Mesenchymal stem cell (in vitro differentiated cells and primary cell): Measurements from ENCODE around the gene B3GAT2.

ENCODE experiments used
- DNase-seq: peaks from one replicate; pipeline ENCODE4 v3.0.0-alpha.2; 2013
- H2AFZ ChIP-seq: one replicate; pipeline ENCODE4 v1.6.1; 2013; ENCODE audit warnings: low read depth, mild to moderate bottlenecking, control low read depth, inconsistent platforms, low read length, moderate library complexity
- H2AK5ac ChIP-seq: 2 replicates; pipeline ENCODE4 v1.6.1; 2013; ENCODE audit warnings: low read length, moderate library complexity, mild to moderate bottlenecking, inconsistent platforms; ENCODE audit not compliant: severe bottlenecking
- H2BK120ac ChIP-seq: one replicate; pipeline ENCODE4 v1.6.1; 2013; ENCODE audit warnings: low read depth, mild to moderate bottlenecking, inconsistent platforms, low read length, moderate library complexity
- H2BK12ac ChIP-seq, 2 experiments: one replicate each; pipeline ENCODE4 v1.6.1; 2013; ENCODE audit warnings: inconsistent platforms in 2 of 2, low read length in 2 of 2, mild to moderate bottlenecking in 2 of 2, moderate library complexity in 2 of 2, control low read depth in 1 of 2
- H2BK15ac ChIP-seq: one replicate; pipeline ENCODE4 v1.6.1; 2013; ENCODE audit warnings: mild to moderate bottlenecking, low read depth, inconsistent platforms; ENCODE audit not compliant: poor library complexity, severe bottlenecking
- H2BK5ac ChIP-seq: 2 replicates; pipeline ENCODE4 v1.6.1; 2013; ENCODE audit warnings: low read depth, mild to moderate bottlenecking, low read length, control low read depth, inconsistent platforms; ENCODE audit not compliant: poor library complexity, severe bottlenecking
- H3K14ac ChIP-seq, 2 experiments: one replicate each; pipeline ENCODE4 v1.6.1; 2013; ENCODE audit warnings: inconsistent platforms in 2 of 2, low read length in 2 of 2, control low read depth in 1 of 2, mild to moderate bottlenecking in 1 of 2, moderate library complexity in 1 of 2
- H3K18ac ChIP-seq, 2 experiments: one replicate each; pipeline ENCODE4 v1.6.1; 2013; ENCODE audit warnings: inconsistent platforms in 2 of 2, low read length in 2 of 2, control low read depth in 1 of 2, low read depth in 1 of 2, mild to moderate bottlenecking in 1 of 2
- H3K23ac ChIP-seq, 2 experiments: one replicate each; pipeline ENCODE4 v1.6.1; 2013; ENCODE audit warnings: inconsistent platforms in 2 of 2, low read length in 2 of 2, mild to moderate bottlenecking in 2 of 2, moderate library complexity in 2 of 2, control low read depth in 1 of 2
- H3K27ac ChIP-seq: 2 replicates; pipeline ENCODE4 v1.5.1; 2013; ENCODE audit warnings: mild to moderate bottlenecking, moderate library complexity, low read length, control low read depth, inconsistent platforms; ENCODE audit not compliant: poor library complexity, severe bottlenecking
- H3K27me3 ChIP-seq, 2 experiments: 2 replicates each; pipeline versions ENCODE4 v1.6.1 to v1.7.0; 2013; ENCODE audit warnings: low read length in 2 of 2, mild to moderate bottlenecking in 2 of 2, moderate library complexity in 2 of 2, control low read depth in 1 of 2, inconsistent platforms in 1 of 2; ENCODE audit not compliant: control insufficient read depth in 1 of 2, insufficient read depth in 1 of 2
- H3K36me3 ChIP-seq, 2 experiments: 2 replicates each; pipeline versions ENCODE4 v1.6.1 to v1.7.0; 2013; ENCODE audit warnings: low read length in 2 of 2, control low read depth in 1 of 2, inconsistent platforms in 1 of 2, low read depth in 1 of 2, mild to moderate bottlenecking in 1 of 2; ENCODE audit not compliant: insufficient read depth in 2 of 2, control insufficient read depth in 1 of 2
- H3K4ac ChIP-seq, 2 experiments: one replicate each; pipeline ENCODE4 v1.6.1; 2013; ENCODE audit warnings: inconsistent platforms in 2 of 2, low read length in 2 of 2, mild to moderate bottlenecking in 2 of 2, moderate library complexity in 2 of 2, control low read depth in 1 of 2, low read depth in 1 of 2
- H3K4me1 ChIP-seq: 2 replicates; pipeline ENCODE4 v1.6.1; 2013; ENCODE audit warnings: low read depth, low read length, control low read depth; ENCODE audit not compliant: control insufficient read depth, insufficient read depth
- H3K4me2 ChIP-seq: 2 replicates; pipeline ENCODE4 v1.6.1; 2013; ENCODE audit warnings: low read length, mild to moderate bottlenecking, inconsistent platforms; ENCODE audit not compliant: poor library complexity, severe bottlenecking
- H3K4me3 ChIP-seq, 2 experiments: 2 replicates each; pipeline versions ENCODE4 v1.5.1 to v1.7.0; 2013; ENCODE audit warnings: low read length in 2 of 2, mild to moderate bottlenecking in 2 of 2, control low read depth in 1 of 2, low read depth in 1 of 2; ENCODE audit not compliant: insufficient read depth in 1 of 2
- H3K79me1 ChIP-seq: replicated peaks from 2 replicates; pipeline ENCODE4 v1.6.1; 2013; ENCODE audit warnings: mild to moderate bottlenecking, control low read depth, low read length, inconsistent platforms; ENCODE audit not compliant: poor library complexity, severe bottlenecking
- H3K9ac ChIP-seq: 2 replicates; pipeline ENCODE4 v1.7.0; 2013; ENCODE audit warnings: mild to moderate bottlenecking, low read length, moderate library complexity
- H3K9me3 ChIP-seq: 2 replicates; pipeline ENCODE4 v1.7.0; 2013; ENCODE audit warnings: mild to moderate bottlenecking, low read length; ENCODE audit not compliant: control insufficient read depth
- H4K8ac ChIP-seq: one replicate; pipeline ENCODE4 v1.6.1; 2013; ENCODE audit warnings: inconsistent platforms, mild to moderate bottlenecking, low read length, moderate library complexity
- H4K91ac ChIP-seq: one replicate; pipeline ENCODE4 v1.6.1; 2013; ENCODE audit warnings: mild to moderate bottlenecking, low read length, inconsistent platforms
- WGBS: methylation state at CpG from one replicate; pipeline ENCODE4 v1.1.7; 2013; ENCODE audit warnings: mixed read lengths; 5-methylcytosine and 5-hydroxymethylcytosine counted together

The B3GAT2 gene

GRCh38 chr6:70903665-70904452 is 53.0 kb downstream of the B3GAT2 start:
- Histone ChIP-seq H4K8ac (no peak overlapping the region), H3K4ac (no peak overlapping the region), H3K4me1 (no peaks in the 10 kb centered on the region), H3K27me3 (peaks cover 0 to 6% of the 10 kb centered on the region in 2 experiments), H2BK15ac (no peak overlapping the region), H3K36me3 (no peaks in the 10 kb centered on the region), H3K79me1 (no peaks in the 10 kb centered on the region), H2BK120ac (no peak overlapping the region), H2AFZ (no peak overlapping the region), H3K14ac (no peak overlapping the region), H3K4me3 (no peak overlapping the region), H3K9me3 (no peaks in the 10 kb centered on the region), H3K18ac (no peak overlapping the region), H3K27ac (no peak overlapping the region), H2BK5ac (no peak overlapping the region), H2AK5ac (no peak overlapping the region), H4K91ac (no peak overlapping the region), H2BK12ac (no peak overlapping the region), H3K4me2 (no peak overlapping the region), H3K9ac (no peak overlapping the region), H3K23ac (no peak overlapping the region)
- DNase-seq: no peak
- WGBS: no CpG with 5 or more reads among the region's 2 CpGs

- DNase-seq: no peak
- H2AK5ac ChIP-seq: no peak overlapping the region
- H3K4ac ChIP-seq: no peak overlapping the region
- H4K8ac ChIP-seq: no peak overlapping the region
- no peak overlapping the region for H2BK15ac ChIP-seq
- H3K23ac ChIP-seq: peak overlapping the region in 1 of 2 experiments; percentile 14
- H3K4me1 ChIP-seq: no peaks in the 10 kb centered on the region
- H3K18ac ChIP-seq: no peak overlapping the region
- H2BK5ac ChIP-seq: no peak overlapping the region
- WGBS: 92% methylated on average over 2 of the region's 3 CpGs
- H3K36me3 ChIP-seq: no peaks in the 10 kb centered on the region
- H2BK12ac ChIP-seq: no peak overlapping the region
- H3K4me2 ChIP-seq: no peak overlapping the region
- no peaks in the 10 kb centered on the region for H3K9me3 ChIP-seq
- H3K27me3 ChIP-seq: peaks cover 0 to 6% of the 10 kb centered on the region in 2 experiments
- no peak overlapping the region for H2BK120ac ChIP-seq
- no peak overlapping the region for H3K14ac ChIP-seq
- no peak overlapping the region for H3K4me3 ChIP-seq
- no peak overlapping the region for H4K91ac ChIP-seq
- H2AFZ ChIP-seq: no peak overlapping the region
- no peak overlapping the region for H3K27ac ChIP-seq
- H3K9ac ChIP-seq: no peak overlapping the region
- no peaks in the 10 kb centered on the region for H3K79me1 ChIP-seq
These were observed 55.5 kb downstream of the B3GAT2 start for GRCh38 chr6:70901324-70901723.

DNA sequence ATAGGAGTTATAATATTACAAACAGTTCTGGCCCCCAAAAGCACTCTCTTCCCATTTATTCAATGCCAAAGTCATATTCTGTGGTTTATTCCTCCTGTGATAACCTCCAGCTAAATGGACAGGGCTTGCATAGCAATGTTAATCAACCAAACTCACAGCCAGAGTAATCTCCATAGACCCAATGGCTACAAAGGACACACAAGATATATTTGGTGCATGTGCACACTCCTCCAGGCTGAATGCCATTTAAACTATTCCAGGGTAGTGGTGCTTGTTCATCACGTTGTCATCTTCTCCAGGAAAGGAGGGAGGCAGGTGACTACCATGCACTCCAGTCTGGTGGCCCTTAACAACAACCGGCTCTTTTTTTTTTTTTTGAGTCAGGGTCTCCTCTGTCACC is 56.8 kb downstream of the B3GAT2 start:
- Histone ChIP-seq H3K18ac (no peak overlapping the region), H4K91ac (no peak overlapping the region), H3K4ac (no peak overlapping the region), H3K9me3 (no peaks in the 10 kb centered on the region), H3K23ac (no peak overlapping the region), H3K4me1 (no peaks in the 10 kb centered on the region), H3K4me3 (no peak overlapping the region), H2BK5ac (no peak overlapping the region), H3K27me3 (peaks cover 7 to 9% of the 10 kb centered on the region in 2 experiments), H3K14ac (no peak overlapping the region), H2AK5ac (no peak overlapping the region), H2BK12ac (no peak overlapping the region), H4K8ac (no peak overlapping the region), H3K9ac (no peak overlapping the region), H3K79me1 (no peaks in the 10 kb centered on the region), H3K36me3 (no peaks in the 10 kb centered on the region), H2BK15ac (no peak overlapping the region), H3K27ac (no peak overlapping the region), H2AFZ (no peak overlapping the region), H2BK120ac (no peak overlapping the region), H3K4me2 (no peak overlapping the region)
- WGBS: 74% methylated on average over 2 of the region's 2 CpGs
- DNase-seq: no peak

GRCh38 chr6:70894001-70894400 is 62.9 kb downstream of the B3GAT2 start:
- no peaks in the 10 kb centered on the region for H3K79me1 ChIP-seq
- 93% methylated on average over 12 of the region's 12 CpGs for WGBS

More at GRCh38 chr6:70894001-70894400, 62.9 kb downstream of the B3GAT2 start:
- no peak overlapping the region for H2AFZ ChIP-seq
- H2BK120ac ChIP-seq: no peak overlapping the region
- no peak overlapping the region for H3K27ac ChIP-seq
- H2AK5ac ChIP-seq: no peak overlapping the region
- no peak overlapping the region for H3K4me3 ChIP-seq
- H3K4me2 ChIP-seq: no peak overlapping the region
- H3K23ac ChIP-seq: no peak overlapping the region
- no peak overlapping the region for H3K14ac ChIP-seq
- no peak overlapping the region for H3K4ac ChIP-seq
- no peak overlapping the region for H2BK15ac ChIP-seq
- no peak overlapping the region for H4K91ac ChIP-seq
- H2BK12ac ChIP-seq: no peak overlapping the region
- no peak for DNase-seq
- H3K9me3 ChIP-seq: no peaks in the 10 kb centered on the region
- H4K8ac ChIP-seq: no peak overlapping the region
- no peak overlapping the region for H3K9ac ChIP-seq
- no peaks in the 10 kb centered on the region for H3K4me1 ChIP-seq
- no peak overlapping the region for H2BK5ac ChIP-seq
- no peak overlapping the region for H3K18ac ChIP-seq
- peaks cover 18 to 24% of the 10 kb centered on the region in 2 experiments for H3K27me3 ChIP-seq
- H3K36me3 ChIP-seq: no peaks in the 10 kb centered on the region
